Central memory CD8-positive, alpha-beta T cell (primary cell): ENCODE data around the gene SIK3.

Source experiments
- ATAC-seq: fragments of 150-1000 bp; cut with Tn5 transposase; replicated peaks from 2 replicates; pipeline ENCODE4 v1.10.0; 2022; ENCODE audit warnings: mild to moderate bottlenecking, moderate FRiP score, moderate number of reproducible peaks; ENCODE audit not compliant: poor library complexity, severe bottlenecking; ENCODE audit errors: extremely low read depth
- DNase-seq, 2 donors: peaks; one replicate each; pipeline ENCODE4 v3.0.0; 2021; ENCODE audit warnings: low spot score in 2 of 2
- H3K27ac Mint-ChIP-seq: one replicate; pipeline ENCODE4 v1.8.0; 2022; ENCODE audit warnings: low read depth, mild to moderate bottlenecking, moderate library complexity, mixed read lengths
- H3K27me3 Mint-ChIP-seq: one replicate; pipeline ENCODE4 v1.8.0; 2022; ENCODE audit warnings: mixed read lengths
- H3K36me3 Mint-ChIP-seq: one replicate; pipeline ENCODE4 v1.8.0; 2022; ENCODE audit warnings: mild to moderate bottlenecking, moderate library complexity, mixed read lengths; ENCODE audit not compliant: insufficient read depth
- H3K4me1 Mint-ChIP-seq: one replicate; pipeline ENCODE4 v1.8.0; 2022; ENCODE audit warnings: mixed read lengths
- H3K4me3 Mint-ChIP-seq: one replicate; pipeline ENCODE4 v1.8.0; 2022; ENCODE audit warnings: mild to moderate bottlenecking, moderate library complexity, mixed read lengths
- H3K9me3 Mint-ChIP-seq: one replicate; pipeline ENCODE4 v1.8.0; 2022; ENCODE audit warnings: mixed read lengths

The SIK3 gene

DNA sequence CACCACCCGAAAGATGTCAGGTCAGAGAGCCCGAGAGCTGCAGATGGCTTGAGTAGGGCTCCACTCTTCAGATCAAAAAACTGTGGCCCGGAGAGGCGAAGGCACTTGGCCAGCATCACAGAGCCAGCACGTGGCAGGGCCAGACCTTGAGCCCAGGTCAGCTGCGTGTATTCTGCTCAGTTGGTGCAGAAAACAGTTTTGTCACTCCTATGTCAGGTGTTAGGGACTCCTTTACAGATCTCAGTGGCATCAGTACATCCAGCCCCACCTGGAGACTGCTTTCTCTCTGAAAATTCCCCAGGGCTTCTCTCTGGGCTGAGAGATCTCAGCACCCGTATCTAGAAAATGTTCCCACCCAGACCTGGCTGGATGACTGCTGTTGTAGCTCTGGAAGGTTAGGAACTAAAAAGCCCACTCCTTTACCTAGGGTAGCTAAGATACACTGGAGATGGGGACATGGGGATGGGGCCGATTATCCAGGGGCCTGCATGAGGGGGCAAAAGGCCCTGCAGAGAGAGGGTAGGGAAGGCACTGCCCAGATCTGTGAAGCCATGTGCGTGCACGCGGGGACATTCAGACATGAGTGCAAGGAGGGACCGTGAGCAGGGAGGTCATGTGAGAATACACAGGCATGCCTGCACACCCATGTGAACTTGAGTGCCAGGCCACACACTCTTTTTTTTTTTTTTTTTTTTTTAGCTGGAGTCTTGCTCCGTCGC, 264.3 kb downstream of the SIK3 start:
- H3K4me3 Mint-ChIP-seq, result peak overlapping the region; percentile 43
- H3K4me1 Mint-ChIP-seq, result peaks cover 17% of the 10 kb centered on the region

DNA sequence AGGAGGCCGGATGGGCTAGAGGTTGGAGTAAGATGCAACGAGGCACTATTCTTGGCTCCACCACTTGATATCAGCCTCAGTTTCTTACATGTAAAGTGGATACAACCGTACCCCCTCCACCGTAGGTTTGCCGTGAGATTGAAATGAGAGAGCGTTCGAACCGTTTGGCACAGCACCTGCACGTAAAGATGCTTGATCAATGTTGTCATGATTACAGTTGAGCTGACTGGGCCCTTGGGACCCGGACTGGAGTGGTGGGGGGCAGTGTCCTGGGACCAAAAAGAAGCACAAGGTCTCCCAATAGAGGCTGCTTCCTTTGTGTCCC, 264.8 kb downstream of the SIK3 start:
- H3K27ac Mint-ChIP-seq, result no peak overlapping the region
- no peaks in the 10 kb centered on the region for H3K9me3 Mint-ChIP-seq
- ATAC-seq (no peak), DNase-seq (no peak)
- no peaks in the 10 kb centered on the region for H3K27me3 Mint-ChIP-seq
- H3K4me3 Mint-ChIP-seq, result no peak overlapping the region
- peaks cover 17% of the 10 kb centered on the region for H3K4me1 Mint-ChIP-seq
- H3K36me3 Mint-ChIP-seq, result peaks cover 3% of the 10 kb centered on the region

More for the DNA sequence above, 264.3 kb downstream of the SIK3 start:
- ATAC-seq, result no peak
- Mint-ChIP-seq H3K27ac (no peak overlapping the region), H3K27me3 (no peaks in the 10 kb centered on the region), H3K36me3 (peaks cover 3% of the 10 kb centered on the region), H3K9me3 (no peaks in the 10 kb centered on the region)
- DNase-seq, result no peak

DNA sequence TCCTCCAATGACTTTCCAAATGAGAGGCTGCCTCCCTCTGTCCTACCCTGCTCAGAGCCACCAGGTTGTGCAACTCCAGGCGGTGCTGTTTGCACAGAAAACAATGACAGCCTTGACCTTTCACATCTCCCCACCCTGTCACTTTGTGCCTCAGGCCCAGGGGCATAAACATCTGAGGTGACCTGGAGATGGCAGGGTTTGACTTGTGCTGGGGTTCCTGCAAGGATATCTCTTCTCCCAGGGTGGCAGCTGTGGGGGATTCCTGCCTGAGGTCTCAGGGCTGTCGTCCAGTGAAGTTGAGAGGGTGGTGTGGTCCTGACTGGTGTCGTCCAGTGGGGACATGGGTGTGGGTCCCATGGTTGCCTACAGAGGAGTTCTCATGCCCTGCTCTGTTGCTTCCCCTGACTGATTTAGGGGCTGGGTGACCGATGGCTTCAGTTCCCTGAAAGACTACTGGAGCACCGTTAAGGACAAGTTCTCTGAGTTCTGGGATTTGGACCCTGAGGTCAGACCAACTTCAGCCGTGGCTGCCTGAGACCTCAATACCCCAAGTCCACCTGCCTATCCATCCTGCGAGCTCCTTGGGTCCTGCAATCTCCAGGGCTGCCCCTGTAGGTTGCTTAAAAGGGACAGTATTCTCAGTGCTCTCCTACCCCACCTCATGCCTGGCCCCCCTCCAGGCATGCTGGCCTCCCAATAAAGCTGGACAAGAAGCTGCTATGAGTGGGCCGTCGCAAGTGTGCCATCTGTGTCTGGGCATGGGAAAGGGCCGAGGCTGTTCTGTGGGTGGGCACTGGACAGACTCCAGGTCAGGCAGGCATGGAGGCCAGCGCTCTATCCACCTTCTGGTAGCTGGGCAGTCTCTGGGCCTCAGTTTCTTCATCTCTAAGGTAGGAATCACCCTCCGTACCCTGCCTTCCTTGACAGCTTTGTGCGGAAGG, 265.6 kb downstream of the SIK3 start:
- no peaks in the 10 kb centered on the region for H3K27me3 Mint-ChIP-seq
- no peak overlapping the region for H3K4me3 Mint-ChIP-seq
- no peak overlapping the region for H3K27ac Mint-ChIP-seq
- no peaks in the 10 kb centered on the region for H3K9me3 Mint-ChIP-seq
- H3K36me3 Mint-ChIP-seq, result peaks cover 3% of the 10 kb centered on the region
- no peak for ATAC-seq
- no peak for DNase-seq
- H3K4me1 Mint-ChIP-seq, result peaks cover 17% of the 10 kb centered on the region

DNA sequence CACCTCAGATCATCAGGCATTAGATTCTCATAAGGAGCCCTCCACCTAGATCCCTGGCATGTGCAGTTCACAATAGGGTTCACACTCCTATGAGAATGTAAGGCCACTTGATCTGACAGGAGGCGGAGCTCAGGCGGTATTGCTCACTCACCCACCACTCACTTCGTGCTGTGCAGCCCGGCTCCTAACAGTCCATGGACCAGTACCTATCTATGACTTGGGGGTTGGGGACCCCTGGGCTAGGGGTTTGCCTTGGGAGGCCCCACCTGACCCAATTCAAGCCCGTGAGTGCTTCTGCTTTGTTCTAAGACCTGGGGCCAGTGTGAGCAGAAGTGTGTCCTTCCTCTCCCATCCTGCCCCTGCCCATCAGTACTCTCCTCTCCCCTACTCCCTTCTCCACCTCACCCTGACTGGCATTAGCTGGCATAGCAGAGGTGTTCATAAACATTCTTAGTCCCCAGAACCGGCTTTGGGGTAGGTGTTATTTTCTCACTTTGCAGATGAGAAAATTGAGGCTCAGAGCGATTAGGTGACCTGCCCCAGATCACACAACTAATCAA, 266.4 kb downstream of the SIK3 start:
- peaks cover 3% of the 10 kb centered on the region for H3K36me3 Mint-ChIP-seq
- no peak for ATAC-seq
- H3K9me3 Mint-ChIP-seq, result no peaks in the 10 kb centered on the region
- peaks cover 17% of the 10 kb centered on the region for H3K4me1 Mint-ChIP-seq
- H3K27me3 Mint-ChIP-seq, result no peaks in the 10 kb centered on the region
- H3K4me3 Mint-ChIP-seq, result no peak overlapping the region
- no peak for DNase-seq
- H3K27ac Mint-ChIP-seq, result no peak overlapping the region

DNA sequence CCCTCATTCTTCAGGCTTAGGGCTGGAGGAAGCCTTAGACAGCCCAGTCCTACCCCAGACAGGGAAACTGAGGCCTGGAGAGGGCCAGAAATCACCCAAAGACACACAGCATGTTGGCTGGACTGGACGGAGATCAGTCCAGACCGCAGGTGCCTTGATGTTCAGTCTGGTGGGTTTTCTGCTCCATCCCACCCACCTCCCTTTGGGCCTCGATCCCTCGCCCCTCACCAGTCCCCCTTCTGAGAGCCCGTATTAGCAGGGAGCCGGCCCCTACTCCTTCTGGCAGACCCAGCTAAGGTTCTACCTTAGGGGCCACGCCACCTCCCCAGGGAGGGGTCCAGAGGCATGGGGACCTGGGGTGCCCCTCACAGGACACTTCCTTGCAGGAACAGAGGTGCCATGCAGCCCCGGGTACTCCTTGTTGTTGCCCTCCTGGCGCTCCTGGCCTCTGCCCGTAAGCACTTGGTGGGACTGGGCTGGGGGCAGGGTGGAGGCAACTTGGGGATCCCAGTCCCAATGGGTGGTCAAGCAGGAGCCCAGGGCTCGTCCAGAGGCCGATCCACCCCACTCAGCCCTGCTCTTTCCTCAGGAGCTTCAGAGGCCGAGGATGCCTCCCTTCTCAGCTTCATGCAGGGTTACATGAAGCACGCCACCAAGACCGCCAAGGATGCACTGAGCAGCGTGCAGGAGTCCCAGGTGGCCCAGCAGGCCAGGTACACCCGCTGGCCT, 267.9 kb downstream of the SIK3 start:
- Mint-ChIP-seq H3K36me3 (no peaks in the 10 kb centered on the region), H3K27ac (no peak overlapping the region), H3K4me1 (peaks cover 8% of the 10 kb centered on the region), H3K4me3 (no peak overlapping the region), H3K9me3 (no peaks in the 10 kb centered on the region), H3K27me3 (no peaks in the 10 kb centered on the region)
- ATAC-seq, result no peak
- no peak for DNase-seq

DNA sequence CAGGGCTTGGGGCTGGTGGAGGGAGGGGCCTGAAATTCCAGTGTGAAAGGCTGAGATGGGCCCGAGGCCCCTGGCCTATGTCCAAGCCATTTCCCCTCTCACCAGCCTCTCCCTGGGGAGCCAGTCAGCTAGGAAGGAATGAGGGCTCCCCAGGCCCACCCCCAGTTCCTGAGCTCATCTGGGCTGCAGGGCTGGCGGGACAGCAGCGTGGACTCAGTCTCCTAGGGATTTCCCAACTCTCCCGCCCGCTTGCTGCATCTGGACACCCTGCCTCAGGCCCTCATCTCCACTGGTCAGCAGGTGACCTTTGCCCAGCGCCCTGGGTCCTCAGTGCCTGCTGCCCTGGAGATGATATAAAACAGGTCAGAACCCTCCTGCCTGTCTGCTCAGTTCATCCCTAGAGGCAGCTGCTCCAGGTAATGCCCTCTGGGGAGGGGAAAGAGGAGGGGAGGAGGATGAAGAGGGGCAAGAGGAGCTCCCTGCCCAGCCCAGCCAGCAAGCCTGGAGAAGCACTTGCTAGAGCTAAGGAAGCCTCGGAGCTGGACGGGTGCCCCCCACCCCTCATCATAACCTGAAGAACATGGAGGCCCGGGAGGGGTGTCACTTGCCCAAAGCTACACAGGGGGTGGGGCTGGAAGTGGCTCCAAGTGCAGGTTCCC, 268.6 kb downstream of the SIK3 start, which contains the start of gene APOC3:
Gene APOC3 (plus strand): TSS at position 383 of the 659 bp plus-strand sequence. CDS start 676 bp downstream, outside the sequence.
- H3K4me3 Mint-ChIP-seq, result no peak within 1 kb of the TSS
- no peak within 1 kb of the TSS for H3K27ac Mint-ChIP-seq
- H3K36me3 Mint-ChIP-seq, result no peaks in the 10 kb centered on the region
- no peaks in the 10 kb centered on the region for H3K27me3 Mint-ChIP-seq
- H3K4me1 Mint-ChIP-seq, result peaks cover under 1% of the 10 kb centered on the region
- H3K9me3 Mint-ChIP-seq, result no peaks in the 10 kb centered on the region
- DNase-seq (no peak), ATAC-seq (no peak)

DNA sequence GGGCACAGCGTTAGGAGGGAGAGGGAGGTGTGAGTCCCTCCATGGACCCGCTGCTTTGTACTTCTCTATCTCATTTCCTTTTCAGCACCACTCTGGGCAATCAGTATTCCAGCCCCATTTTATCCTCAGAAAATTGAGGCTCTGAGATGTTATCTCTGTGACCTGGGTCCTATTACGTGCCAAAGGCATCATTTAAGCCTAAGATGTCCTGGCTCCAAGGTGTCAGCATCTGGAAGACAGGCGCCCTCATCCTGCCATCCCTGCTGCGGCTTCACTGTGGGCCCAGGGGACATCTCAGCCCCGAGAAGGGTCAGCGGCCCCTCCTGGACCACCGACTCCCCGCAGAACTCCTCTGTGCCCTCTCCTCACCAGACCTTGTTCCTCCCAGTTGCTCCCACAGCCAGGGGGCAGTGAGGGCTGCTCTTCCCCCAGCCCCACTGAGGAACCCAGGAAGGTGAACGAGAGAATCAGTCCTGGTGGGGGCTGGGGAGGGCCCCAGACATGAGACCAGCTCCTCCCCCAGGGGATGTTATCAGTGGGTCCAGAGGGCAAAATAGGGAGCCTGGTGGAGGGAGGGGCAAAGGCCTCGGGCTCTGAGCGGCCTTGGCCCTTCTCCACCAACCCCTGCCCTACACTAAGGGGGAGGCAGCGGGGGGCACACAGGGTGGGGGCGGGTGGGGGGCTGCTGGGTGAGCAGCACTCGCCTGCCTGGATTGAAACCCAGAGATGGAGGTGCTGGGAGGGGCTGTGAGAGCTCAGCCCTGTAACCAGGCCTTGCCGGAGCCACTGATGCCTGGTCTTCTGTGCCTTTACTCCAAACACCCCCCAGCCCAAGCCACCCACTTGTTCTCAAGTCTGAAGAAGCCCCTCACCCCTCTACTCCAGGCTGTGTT, 269.4 kb downstream of the SIK3 start:
- no peaks in the 10 kb centered on the region for H3K4me1 Mint-ChIP-seq
- no peaks in the 10 kb centered on the region for H3K27me3 Mint-ChIP-seq
- no peaks in the 10 kb centered on the region for H3K9me3 Mint-ChIP-seq
- no peaks in the 10 kb centered on the region for H3K36me3 Mint-ChIP-seq
- ATAC-seq (no peak), DNase-seq (no peak)
- H3K27ac Mint-ChIP-seq, result no peak overlapping the region
- H3K4me3 Mint-ChIP-seq, result no peak overlapping the region

DNA sequence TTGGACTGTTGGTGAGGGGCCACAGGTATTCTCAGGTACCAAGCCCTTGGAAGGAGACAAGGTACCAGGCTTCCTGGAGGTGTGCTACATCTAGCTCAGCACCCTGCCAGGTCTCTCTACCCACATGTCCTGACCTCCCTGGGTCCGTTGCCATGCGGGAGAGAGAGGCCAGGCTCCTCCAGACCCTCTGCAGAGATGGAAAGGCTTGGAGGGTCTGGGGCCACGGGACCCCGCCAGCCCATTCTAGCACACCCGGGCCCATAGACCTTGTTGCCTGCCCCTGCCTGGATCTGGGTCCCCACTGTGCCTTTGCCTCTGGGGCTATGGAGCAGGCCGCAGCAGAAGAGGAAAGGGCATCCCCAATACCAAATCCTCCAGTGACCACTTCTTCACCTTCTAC, 270.8 kb downstream of the SIK3 start:
- DNase-seq, result no peak
- ATAC-seq, result no peak
- Mint-ChIP-seq H3K4me3 (no peak overlapping the region), H3K36me3 (no peaks in the 10 kb centered on the region), H3K27ac (no peak overlapping the region), H3K4me1 (no peaks in the 10 kb centered on the region), H3K27me3 (no peaks in the 10 kb centered on the region), H3K9me3 (no peaks in the 10 kb centered on the region)

DNA sequence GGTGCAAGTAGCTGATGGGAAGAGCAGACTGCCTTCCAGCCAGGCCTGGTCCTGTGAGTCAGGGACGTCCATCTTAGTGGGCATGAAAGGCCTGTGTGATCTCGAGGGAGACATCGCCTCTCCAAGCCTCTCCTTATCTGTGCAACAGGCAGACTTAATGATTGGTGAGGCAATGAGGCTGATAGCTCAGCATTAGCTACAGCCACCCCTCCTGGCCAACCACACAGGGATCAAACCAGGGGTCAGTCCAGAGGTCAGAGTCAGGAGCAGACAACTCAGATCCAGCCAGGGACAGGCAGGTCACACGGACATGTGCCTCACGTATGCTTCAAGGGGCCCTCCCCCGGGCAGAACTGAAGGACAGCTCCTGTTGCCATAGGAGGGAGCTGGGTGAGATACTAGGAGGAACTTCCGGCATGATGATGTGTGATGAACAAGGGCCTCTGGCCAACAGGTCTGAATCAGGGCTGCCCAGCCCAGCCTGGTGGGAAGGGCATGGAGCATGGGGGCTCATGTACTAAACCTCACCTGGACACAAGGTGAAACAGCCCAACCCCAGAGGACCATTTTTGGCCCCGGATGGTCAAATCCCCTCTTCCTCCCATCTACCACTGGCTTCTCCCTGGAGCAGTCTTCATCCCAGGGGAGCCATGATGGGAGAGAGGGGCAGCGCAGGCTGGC, 271.3 kb downstream of the SIK3 start:
- Mint-ChIP-seq H3K27me3 (no peaks in the 10 kb centered on the region), H3K4me1 (no peaks in the 10 kb centered on the region), H3K36me3 (no peaks in the 10 kb centered on the region), H3K9me3 (no peaks in the 10 kb centered on the region), H3K4me3 (no peak overlapping the region), H3K27ac (no peak overlapping the region)
- no peak for ATAC-seq
- DNase-seq, result no peak

DNA sequence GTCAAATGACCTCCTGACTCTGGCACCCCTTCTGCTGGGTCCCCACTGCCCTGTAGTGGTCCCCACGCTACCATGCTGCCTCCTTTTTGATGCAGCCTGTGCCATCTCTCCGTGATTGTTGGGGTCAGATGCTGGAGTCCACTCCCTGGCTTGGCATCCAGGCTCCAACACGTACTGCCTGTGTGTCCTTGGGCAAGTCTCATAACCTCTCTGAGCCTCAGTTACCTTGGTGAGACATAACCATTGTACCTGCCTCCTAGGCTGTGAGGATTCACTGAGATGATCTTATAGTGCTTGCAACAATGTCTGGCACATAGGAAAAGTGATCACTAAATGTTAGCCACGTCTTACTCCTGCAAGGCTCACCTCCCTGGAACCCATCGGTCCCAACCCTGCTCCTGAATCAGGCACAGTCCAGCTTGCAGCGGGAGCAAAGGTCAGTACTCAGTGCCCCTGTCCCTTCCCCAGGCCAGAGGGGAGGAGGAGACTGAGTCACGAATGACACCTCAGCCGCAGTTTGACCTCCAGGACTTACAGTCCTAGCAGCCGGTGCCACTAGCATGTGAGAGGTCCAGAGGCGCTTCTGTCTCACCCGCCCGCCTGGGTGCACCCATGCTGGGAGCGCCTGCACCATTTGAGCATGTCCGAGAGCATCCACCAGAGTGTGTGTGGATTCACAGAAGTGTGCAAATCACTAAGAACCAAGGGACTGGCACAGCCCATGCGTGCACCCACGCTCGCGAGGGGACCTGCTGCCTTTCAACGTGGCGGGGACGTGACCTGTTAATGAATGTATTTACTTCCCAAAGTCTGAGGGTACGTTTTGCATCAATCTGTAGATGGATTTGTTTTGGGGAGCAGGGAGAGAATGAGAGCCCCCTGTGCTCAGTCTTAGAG, 272.1 kb downstream of the SIK3 start:
- no peaks in the 10 kb centered on the region for H3K27me3 Mint-ChIP-seq
- no peak for DNase-seq
- H3K4me1 Mint-ChIP-seq, result no peaks in the 10 kb centered on the region
- H3K27ac Mint-ChIP-seq, result no peak overlapping the region
- no peak for ATAC-seq
- no peaks in the 10 kb centered on the region for H3K9me3 Mint-ChIP-seq
- H3K36me3 Mint-ChIP-seq, result no peaks in the 10 kb centered on the region
- H3K4me3 Mint-ChIP-seq, result no peak overlapping the region
